Ovary (tissue), 3 donors: ENCODE measurements around the gene HAUS3.

Experiments used
- CTCF ChIP-seq, 3 donors: fragments of 450-650 bp in 2 of 3; fragments of 200-600 bp in 1 of 3; IDR thresholded peaks; one replicate each; pipeline versions ENCODE4 v1.5.1 to v1.8.0; 2016 to 2022; ENCODE audit warnings: antibody characterized with exemption in 3 of 3, mild to moderate bottlenecking in 1 of 3
- EP300 ChIP-seq: sonication (generic); formaldehyde crosslinking; IDR thresholded peaks from one replicate; pipeline ENCODE4 v1.6.1; 2017; ENCODE audit warnings: antibody characterized with exemption
- POLR2A ChIP-seq: fragments of 450-650 bp; IDR thresholded peaks from one replicate; pipeline ENCODE4 v1.6.1; 2017; ENCODE audit warnings: antibody characterized with exemption, mild to moderate bottlenecking, moderate library complexity
- donor health status: DM: no; HTN: no; CAD: no.

GRCh38 chr4:2267841-2268240 lies 25.9 kb upstream of the HAUS3 start:
- TF ChIP-seq CTCF (IDR thresholded peaks at IDR 0.05): no peak
- no peak for TF ChIP-seq EP300
- TF ChIP-seq POLR2A: no peak
